ENCODE data around the gene TGM5. TPM values are rescaled to one million over a fixed set of nuclear protein-coding genes. Genes with fewer than 3 reads are reported as not detected.
A peak's percentile ranks its signal among the peaks of the same experiment; 100 is the strongest.

The TGM5 gene
- total and polyA plus RNA-seq, 2 experiments from 2014 or later = not detected

DNA sequence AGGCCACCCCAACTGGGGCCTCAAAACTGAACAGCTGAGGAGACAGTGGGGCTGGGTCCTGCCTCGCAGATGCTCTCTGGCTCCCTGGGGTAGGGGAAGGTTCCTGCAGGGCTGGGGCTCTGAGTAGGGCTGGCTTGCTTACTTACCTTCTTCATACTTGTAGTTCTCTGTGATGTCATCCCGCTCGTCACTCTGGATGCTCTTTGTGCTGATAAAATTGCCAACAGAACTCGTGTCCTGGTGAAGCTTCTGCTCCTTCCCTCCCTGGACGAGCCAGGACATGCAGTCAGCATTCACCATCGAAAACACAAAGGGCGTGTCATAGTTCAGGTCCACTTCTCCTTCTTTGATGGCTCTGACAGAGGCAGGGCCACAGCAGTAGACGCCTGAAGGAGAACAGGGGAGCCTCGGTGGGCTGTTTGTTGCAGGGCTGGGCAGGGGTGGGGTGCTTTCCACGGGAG is 28.0 kb downstream of the TGM5 start:
- Histone ChIP-seq H3F3A (replicated peaks; ENCODE audit: low read depth) (no peaks in the 10 kb centered on the region), H3K79me2 (replicated peaks; ENCODE audit: insufficient read depth) (no peaks in the 10 kb centered on the region), H3K4me1 (ENCODE audit: insufficient read depth) (no peaks in the 10 kb centered on the region), H3K27ac (ENCODE audit: low read depth) (no peak overlapping the region), H2AFZ (peak overlapping the region; percentile 59; the same call in 1 of the 2 replicates), H3K9me2 (ENCODE audit: insufficient read depth) (no peaks in the 10 kb centered on the region), H3K36me3 (ENCODE audit: insufficient read depth) (no peaks in the 10 kb centered on the region), H3K4me3 (no peak overlapping the region), H4K20me1 (replicated peaks; ENCODE audit: insufficient read depth) (no peaks in the 10 kb centered on the region), H3K27me3 (ENCODE audit: insufficient read depth) (no peaks in the 10 kb centered on the region), H3K4me2 (no peak overlapping the region)
- DNase-seq (ENCODE audit: low spot score) (no peak), ATAC-seq (no peak)
- H3K36me3 Mint-ChIP-seq (ENCODE audit: low read depth) = no peaks in the 10 kb centered on the region
- peaks cover 5% of the 10 kb centered on the region for H3K27me3 Mint-ChIP-seq (ENCODE audit: insufficient read depth, low read depth, poor library complexity)
- no peak overlapping the region for H3K27ac Mint-ChIP-seq
- H3K4me3 Mint-ChIP-seq = no peak overlapping the region
- H3K9me3 Mint-ChIP-seq = no peaks in the 10 kb centered on the region
- no peaks in the 10 kb centered on the region for H3K4me1 Mint-ChIP-seq
- TF ChIP-seq EZH2phosphoT487 (IDR thresholded peaks at IDR 0.05; ENCODE audit: unreplicated experiment) = no peak
- TF ChIP-seq POLR2AphosphoS5 (IDR thresholded peaks at IDR 0.05; ENCODE audit: low read depth) = no peak
- no peak for TF ChIP-seq NANOG (IDR thresholded peaks at IDR 0.05; ENCODE audit: borderline replicate concordance)
- TF ChIP-seq, protein P1, sequence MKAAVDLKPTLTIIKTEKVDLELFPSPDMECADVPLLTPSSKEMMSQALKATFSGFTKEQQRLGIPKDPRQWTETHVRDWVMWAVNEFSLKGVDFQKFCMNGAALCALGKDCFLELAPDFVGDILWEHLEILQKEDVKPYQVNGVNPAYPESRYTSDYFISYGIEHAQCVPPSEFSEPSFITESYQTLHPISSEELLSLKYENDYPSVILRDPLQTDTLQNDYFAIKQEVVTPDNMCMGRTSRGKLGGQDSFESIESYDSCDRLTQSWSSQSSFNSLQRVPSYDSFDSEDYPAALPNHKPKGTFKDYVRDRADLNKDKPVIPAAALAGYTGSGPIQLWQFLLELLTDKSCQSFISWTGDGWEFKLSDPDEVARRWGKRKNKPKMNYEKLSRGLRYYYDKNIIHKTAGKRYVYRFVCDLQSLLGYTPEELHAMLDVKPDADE (IDR thresholded peaks at IDR 0.05) = no peak
- TF ChIP-seq ZNF114 (CRISPR knock-in tag; IDR thresholded peaks at IDR 0.05) = no peak
- TF ChIP-seq REST (IDR thresholded peaks at IDR 0.05; ENCODE audit: unreplicated experiment) = no peak

DNA sequence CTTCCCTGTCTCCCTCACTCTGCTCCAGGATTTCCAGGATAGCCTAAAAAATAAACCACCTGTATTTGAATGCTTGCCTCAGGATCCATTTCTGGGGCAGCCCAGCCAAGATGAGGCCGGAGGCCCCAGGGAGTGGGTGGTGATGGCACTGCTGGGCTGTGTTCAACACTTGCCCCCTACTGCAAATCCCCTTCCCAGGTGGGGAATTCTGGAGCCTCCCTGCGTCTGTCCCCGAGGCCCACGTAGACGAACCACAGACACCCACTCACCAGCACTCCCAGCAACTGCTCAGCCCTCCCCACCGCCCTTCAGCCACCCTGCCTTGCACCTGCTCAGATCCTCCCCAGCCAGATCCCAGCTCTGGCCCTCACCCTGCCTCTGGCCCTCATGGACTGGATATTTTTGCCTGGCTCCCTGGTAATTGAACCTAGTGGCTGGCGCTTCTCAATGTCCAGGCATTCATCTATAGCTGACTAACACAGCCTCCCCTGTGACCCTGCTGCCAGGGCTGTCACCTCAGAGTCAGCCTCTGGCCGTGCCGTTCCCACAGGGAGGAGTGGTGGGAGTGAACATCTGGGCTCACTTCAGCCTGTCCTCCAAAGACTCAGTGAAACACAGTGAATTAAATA is 28.8 kb downstream of the TGM5 start:
- no peaks in the 10 kb centered on the region for H3K9me2 ChIP-seq (ENCODE audit: insufficient read depth)
- ATAC-seq (no peak), DNase-seq (ENCODE audit: low spot score) (no peak)
- no peaks in the 10 kb centered on the region for H3K27me3 ChIP-seq (ENCODE audit: insufficient read depth)
- H2AFZ ChIP-seq = no peak overlapping the region
- H3K4me1 Mint-ChIP-seq = no peaks in the 10 kb centered on the region
- no peak overlapping the region for H3K4me3 Mint-ChIP-seq
- H3K27ac Mint-ChIP-seq = no peak overlapping the region
- H3K36me3 Mint-ChIP-seq (ENCODE audit: low read depth) = no peaks in the 10 kb centered on the region
- no peaks in the 10 kb centered on the region for H4K20me1 ChIP-seq (replicated peaks; ENCODE audit: insufficient read depth)
- no peak for TF ChIP-seq CREB1 (CRISPR knock-in tag; IDR thresholded peaks at IDR 0.05; ENCODE audit: low read depth)
- TF ChIP-seq REST (IDR thresholded peaks at IDR 0.05; ENCODE audit: unreplicated experiment) = no peak
- no peak for TF ChIP-seq ZNF114 (CRISPR knock-in tag; IDR thresholded peaks at IDR 0.05)
- no peaks in the 10 kb centered on the region for H3F3A ChIP-seq (replicated peaks; ENCODE audit: low read depth)
- H3K27me3 Mint-ChIP-seq (ENCODE audit: insufficient read depth, low read depth, poor library complexity) = peaks cover 9% of the 10 kb centered on the region
- no peaks in the 10 kb centered on the region for H3K9me3 Mint-ChIP-seq
- no peak overlapping the region for H3K4me2 ChIP-seq
- no peaks in the 10 kb centered on the region for H3K79me2 ChIP-seq (replicated peaks; ENCODE audit: insufficient read depth)
- no peaks in the 10 kb centered on the region for H3K4me1 ChIP-seq (ENCODE audit: insufficient read depth)
- H3K27ac ChIP-seq (ENCODE audit: low read depth) = no peak overlapping the region
- H3K36me3 ChIP-seq (ENCODE audit: insufficient read depth) = no peaks in the 10 kb centered on the region
- no peak overlapping the region for H3K4me3 ChIP-seq
